ENCODE results near the gene NUBP2. TPM values are rescaled to one million over a fixed set of nuclear protein-coding genes. Genes with fewer than 3 reads are reported as not detected.

Gene NUBP2
- total RNA-seq, 1 donor from 2014 or later: 53.7 TPM

DNA sequence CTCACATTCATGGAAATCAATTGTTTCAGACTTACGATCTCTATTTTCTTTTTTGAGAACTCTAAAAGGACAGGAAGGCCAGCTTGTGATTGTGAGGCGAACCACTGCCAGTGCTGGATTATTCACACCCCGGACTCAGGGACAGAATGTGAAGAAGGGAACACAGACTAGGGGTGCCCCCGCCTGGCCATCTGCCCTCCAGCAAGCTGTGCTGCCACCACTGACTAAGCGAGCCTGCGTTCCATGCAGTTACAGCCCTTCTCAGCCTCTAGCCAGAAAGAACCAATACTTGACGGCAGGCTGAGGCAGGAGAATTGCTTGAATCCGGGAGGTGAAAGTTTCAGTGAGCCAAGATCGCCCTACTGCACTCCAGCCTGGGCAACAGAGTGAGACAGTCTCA lies 41.1 kb downstream of the NUBP2 start:
- intact Hi-C loops (cut with micrococcal nuclease): no loop called here

DNA sequence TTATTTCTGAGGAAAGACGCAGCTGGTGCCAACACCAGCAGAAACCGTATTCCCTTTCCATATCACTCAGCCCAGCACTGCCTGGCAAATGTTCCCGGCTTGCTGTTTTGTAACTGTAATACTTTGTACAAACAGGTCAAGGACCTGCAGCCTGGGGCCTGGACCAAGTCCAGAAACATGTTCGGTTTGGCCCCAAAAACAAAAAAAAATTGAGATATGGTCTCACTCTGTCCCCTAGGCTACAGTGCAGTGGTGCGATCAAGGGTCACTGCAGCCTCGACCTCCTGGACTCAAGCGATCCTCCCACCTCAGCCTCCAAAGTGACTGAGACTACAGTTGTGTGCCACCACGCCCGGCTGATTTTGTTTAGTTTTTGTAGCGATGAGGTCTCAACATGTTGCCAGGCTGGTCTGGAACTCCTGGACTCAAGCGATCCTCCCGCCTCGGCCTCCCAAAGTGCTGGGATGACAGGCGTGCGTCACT lies 42.7 kb downstream of the NUBP2 start:
- intact Hi-C loops (cut with micrococcal nuclease): loop anchor here (5.0 kb wide), 2 partner anchors 102 to 118 kb away; partner anchors contain the start of gene MAPK8IP3

DNA sequence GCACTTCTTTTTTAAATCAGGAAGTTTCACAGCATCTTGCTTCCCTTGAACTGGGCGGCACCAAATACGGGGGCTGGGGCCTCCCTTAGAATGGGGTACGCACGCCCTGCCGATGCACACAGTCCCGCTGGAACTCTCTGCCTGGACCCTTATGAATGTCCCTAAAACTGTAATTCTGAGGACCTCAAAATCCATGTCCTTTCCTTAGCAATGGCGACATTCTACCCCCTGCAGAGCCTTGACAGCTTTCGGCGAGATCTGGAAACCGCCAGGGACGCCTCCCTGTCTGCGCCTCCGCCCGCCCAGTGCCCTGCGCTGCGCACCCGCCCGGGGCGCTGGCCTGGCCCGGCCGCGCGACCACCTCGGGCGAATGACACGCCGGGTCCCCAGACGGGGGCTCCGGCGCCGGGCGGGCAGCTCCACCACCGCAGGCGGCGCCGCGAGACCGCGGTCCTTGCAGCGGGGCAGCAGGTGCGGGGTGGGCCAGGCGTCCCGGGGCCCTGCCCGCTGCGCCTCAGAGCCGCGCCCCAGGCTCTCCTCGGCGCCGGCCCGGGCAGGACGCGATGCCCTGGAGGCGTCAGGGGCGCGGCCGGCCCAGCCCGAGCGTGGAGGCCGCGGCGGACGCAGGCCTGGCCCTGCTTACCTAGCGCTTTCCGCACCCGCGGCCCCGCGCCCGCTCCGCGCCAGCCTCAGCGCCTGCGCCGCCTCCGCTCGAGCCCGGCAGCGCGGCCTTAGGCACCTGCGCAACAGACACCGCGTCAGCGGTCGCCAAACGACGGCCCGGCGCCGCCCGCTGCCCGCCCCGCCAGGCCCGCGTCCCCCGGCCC lies 43.3 kb downstream of the NUBP2 start:
- intact Hi-C loops (cut with micrococcal nuclease): loop anchor here (1.0 to 5.0 kb wide), 7 partner anchors 44 to 329 kb away; partner anchors contain the start of genes CRAMP1, EME2, IFT140 and MAPK8IP3

GRCh38 chr16:1826691-1827573 lies 44.2 kb downstream of the NUBP2 start, which contains the start of the genes FAHD1 and HAGH:
Gene FAHD1, plus strand, starts transcription at chr16:1827206. Its CDS starts 33 bp downstream, at chr16:1827239.
Gene HAGH, minus strand, starts transcription at chr16:1826825. Its CDS starts 38 bp downstream, at chr16:1826787.
- intact Hi-C loops (cut with micrococcal nuclease): loop anchor here (1.0 to 5.0 kb wide), 7 partner anchors 45 to 328 kb away; partner anchors contain the start of genes CRAMP1, EME2, IFT140 and MAPK8IP3

DNA sequence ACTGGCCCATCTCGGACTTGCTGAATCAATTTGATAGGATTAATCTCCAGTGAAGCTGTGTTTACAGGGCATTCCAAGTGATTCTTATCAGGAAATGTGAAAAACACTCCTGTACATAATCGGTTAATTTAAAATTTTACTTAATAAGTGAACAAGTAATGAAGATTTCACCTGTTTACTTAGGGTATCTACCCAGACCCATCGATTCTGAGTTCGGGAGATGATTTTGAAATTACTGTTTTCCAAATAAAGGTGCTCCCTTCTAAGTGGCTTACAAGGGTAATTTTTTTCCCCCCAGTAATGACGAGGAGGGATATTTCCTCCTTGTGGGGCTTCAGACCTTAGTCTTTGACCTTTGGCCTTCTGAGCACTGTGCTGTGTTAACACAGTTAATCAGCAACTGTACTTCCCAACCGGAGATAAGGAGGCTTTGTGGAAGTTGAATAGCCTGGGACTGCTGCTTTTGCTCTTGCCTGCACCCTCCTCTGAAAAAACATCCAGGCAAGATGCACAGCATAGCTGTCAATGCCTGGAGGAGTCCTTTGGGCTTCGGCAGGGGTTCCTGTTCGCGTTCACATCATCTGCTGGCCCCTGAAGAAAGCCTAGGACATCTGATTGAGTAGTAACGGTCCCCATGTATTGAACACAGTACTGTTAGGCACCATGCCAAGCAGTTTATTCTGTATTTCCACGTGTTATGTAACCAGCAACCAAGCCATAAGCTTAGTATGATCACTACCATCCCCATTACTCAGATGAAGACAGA lies 46.1 kb downstream of the NUBP2 start:
- intact Hi-C loops (cut with micrococcal nuclease): loop anchor here (5.0 kb wide), 2 partner anchors 98 to 122 kb away; partner anchors contain the start of gene MAPK8IP3

DNA sequence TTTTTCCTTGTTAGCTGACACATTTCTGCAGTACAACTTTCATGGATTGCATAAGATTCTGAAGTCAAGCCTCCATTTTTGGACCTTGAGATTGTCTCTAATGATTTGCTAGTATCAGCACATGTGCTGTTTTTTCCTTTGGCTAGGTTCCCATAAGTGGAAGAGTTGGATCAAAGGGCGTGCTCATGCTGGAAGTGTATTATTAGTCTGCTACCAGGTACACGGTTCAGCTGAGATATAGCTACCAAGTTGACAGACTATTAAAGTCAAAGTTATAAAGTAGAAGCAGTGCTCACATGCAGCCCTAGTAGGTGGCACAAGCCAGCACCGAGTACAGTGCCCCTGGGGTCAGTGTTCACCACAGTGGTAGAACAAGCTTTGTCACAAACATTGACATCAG lies 47.5 kb downstream of the NUBP2 start:
- intact Hi-C loops (cut with micrococcal nuclease): no loop called here

DNA sequence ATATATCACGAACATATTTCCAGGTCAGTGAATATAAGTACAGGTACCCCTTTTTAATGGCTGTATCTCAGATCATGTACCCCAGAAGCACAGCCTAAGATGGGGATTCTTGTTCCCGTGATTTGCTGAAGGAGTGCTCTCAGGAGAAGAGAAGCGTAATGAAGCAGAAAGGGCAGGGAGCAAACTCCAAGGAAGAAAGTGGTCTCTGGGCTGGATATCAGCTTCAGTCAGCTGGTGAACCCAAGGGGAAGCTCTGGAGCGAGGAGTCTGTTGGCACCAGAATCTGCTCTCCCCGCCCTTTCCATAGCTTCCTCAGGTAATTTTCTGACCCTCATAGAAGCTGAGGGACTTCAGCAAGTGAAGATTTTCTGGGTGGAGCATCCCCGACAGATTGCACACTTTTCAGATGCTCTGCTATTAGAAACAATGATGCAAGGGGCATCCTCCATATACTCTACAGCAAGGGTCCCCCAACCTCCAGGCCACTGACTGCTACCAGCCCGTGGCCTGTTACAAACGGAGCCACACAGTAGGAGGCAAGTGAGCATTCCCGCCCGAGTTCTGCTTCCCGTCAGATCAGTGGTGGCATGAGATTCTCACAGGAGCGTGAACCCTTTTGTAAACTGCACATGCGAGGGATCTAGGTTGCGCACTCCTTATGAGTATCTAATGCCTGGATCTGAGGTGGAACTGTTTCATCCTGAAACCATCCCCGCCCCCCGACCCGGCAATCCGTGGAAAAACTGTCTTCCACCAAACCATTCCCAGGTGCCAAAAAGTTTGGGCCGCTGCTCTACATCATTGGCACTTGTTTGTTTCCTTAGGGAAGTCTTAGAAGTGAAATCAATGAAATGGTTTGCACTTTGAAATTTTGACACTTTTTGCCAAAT lies 48.7 kb downstream of the NUBP2 start:
- intact Hi-C loops (cut with micrococcal nuclease): no loop called here

GRCh38 chr16:1832838-1833454 lies 50.2 kb downstream of the NUBP2 start:
- intact Hi-C loops (cut with micrococcal nuclease): no loop called here

DNA sequence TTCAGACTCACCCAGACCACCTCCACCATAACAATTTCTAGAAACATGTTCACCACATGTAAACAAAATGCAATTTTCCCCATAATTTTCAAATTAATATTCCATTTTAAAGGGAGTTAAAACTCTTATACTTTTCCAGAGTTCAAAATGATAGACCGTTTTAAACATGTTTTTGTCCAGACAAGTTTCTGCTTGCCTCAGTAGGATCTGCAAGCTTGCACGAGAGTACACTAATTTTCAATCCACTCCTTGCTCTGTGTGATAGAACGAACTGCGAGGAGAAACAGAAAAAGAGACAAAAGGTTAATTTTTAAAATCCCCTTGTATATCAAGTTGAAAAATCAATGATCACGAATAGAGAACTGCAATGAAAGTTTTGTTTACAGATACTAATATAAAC lies 51.3 kb downstream of the NUBP2 start:
- intact Hi-C loops (cut with micrococcal nuclease): no loop called here

Other genes with a start within 250 kb of the NUBP2 start
- 49.2 and 49.9 TPM in 2 replicates for gene TMEM204, start 249.3 kb upstream of the NUBP2 start, total RNA-seq
- gene IFT140, start 170.9 kb upstream of the NUBP2 start, total RNA-seq: 6.7 and 8.7 TPM in 2 replicates
- 36.9 and 37.8 TPM in 2 replicates for gene CRAMP1, start 170.6 kb upstream of the NUBP2 start, total RNA-seq
- 66.8 and 68.8 TPM in 2 replicates for gene JPT2, start 104.7 kb upstream of the NUBP2 start, total RNA-seq
- 122 and 123 TPM in 2 replicates for gene MAPK8IP3, start 76.8 kb upstream of the NUBP2 start, total RNA-seq
- 52.0 and 56.9 TPM in 2 replicates for gene NME3, start 11.4 kb upstream of the NUBP2 start, total RNA-seq
- gene EME2, start 10.2 kb upstream of the NUBP2 start, total RNA-seq: 39.9 and 44.4 TPM in 2 replicates
- gene MRPS34, start 9.8 kb upstream of the NUBP2 start, total RNA-seq: 112 and 118 TPM in 2 replicates
- gene SPSB3, start 389 bp upstream of the NUBP2 start, total RNA-seq: 37.3 TPM in 2 replicates
- 0.22 TPM in 2 replicates for gene IGFALS, start 10.7 kb downstream of the NUBP2 start, total RNA-seq
- 50.5 and 50.9 TPM in 2 replicates for gene HAGH, start 43.9 kb downstream of the NUBP2 start, total RNA-seq
- gene FAHD1, start 44.2 kb downstream of the NUBP2 start, total RNA-seq: 10.1 and 12.4 TPM in 2 replicates
- gene MEIOB, start 89.2 kb downstream of the NUBP2 start, total RNA-seq: not detected in 2 replicates
- not detected in 2 replicates for gene HS3ST6, start 135.5 kb downstream of the NUBP2 start, total RNA-seq
- gene MSRB1, start 160.2 kb downstream of the NUBP2 start, total RNA-seq: 24.4 and 26.6 TPM in 2 replicates
- not detected in 2 replicates for gene RPL3L, start 171.7 kb downstream of the NUBP2 start, total RNA-seq
- gene NDUFB10, start 176.6 kb downstream of the NUBP2 start, total RNA-seq: 118 and 120 TPM in 2 replicates
- gene RPS2, start 181.9 kb downstream of the NUBP2 start, total RNA-seq: 2,266 and 2,280 TPM in 2 replicates
- 0.27 TPM in 1 of 2 replicates, not detected in the other for gene RNF151, start 183.9 kb downstream of the NUBP2 start, total RNA-seq
- gene TBL3, start 189.1 kb downstream of the NUBP2 start, total RNA-seq: 36.2 and 39.6 TPM in 2 replicates
- gene NOXO1, start 198.5 kb downstream of the NUBP2 start, total RNA-seq: 0.37 and 0.61 TPM in 2 replicates
- 26.4 and 32.7 TPM in 2 replicates for gene GFER, start 201.2 kb downstream of the NUBP2 start, total RNA-seq
- gene SYNGR3, start 207.0 kb downstream of the NUBP2 start, total RNA-seq: 20.8 and 23.2 TPM in 2 replicates
- 71.1 and 73.9 TPM in 2 replicates for gene ZNF598, start 226.9 kb downstream of the NUBP2 start, total RNA-seq
- gene NPW, start 236.8 kb downstream of the NUBP2 start, total RNA-seq: 0.37 and 1.1 TPM in 2 replicates
- 1.9 and 2.4 TPM in 2 replicates for gene NHERF2, start 243.9 kb downstream of the NUBP2 start, total RNA-seq

Measured in T-helper 1 cell treated with Interleukin-12 subunit alpha and Interleukin-12 subunit beta and Interleukin-4 antibody, amounts not matched to agents 30 ng/mL and 1 ng/mL, for 36 hours (primary cell).